GM12892 (cell line): ENCODE results near the gene WFDC1.

ENCODE experiments used
- POLR2A ChIP-seq: IDR thresholded peaks from 2 replicates; pipeline ENCODE4 v1.6.1; 2011; ENCODE audit warnings: low read depth, low read length, control low read depth
- POLR2AphosphoS5 ChIP-seq: IDR thresholded peaks from 2 replicates; pipeline ENCODE4 v1.6.1; 2011; ENCODE audit warnings: low read depth, low read length, control low read depth

GRCh38 chr16:84378099-84378498 lies 83.4 kb downstream of the WFDC1 start:
- no peak for TF ChIP-seq POLR2AphosphoS5
- TF ChIP-seq POLR2A = no peak
